DMS114 treated with DMSO at 0.1 percent for 48 hours (cell line): ENCODE results near the gene RTN4R.

Experiments used
- DNase-seq: peaks from one replicate; lab custom pipeline; 2025; ENCODE audit not compliant: unreplicated experiment; lab: John Stamatoyannopoulos, UW

RTN4R gene

DNA sequence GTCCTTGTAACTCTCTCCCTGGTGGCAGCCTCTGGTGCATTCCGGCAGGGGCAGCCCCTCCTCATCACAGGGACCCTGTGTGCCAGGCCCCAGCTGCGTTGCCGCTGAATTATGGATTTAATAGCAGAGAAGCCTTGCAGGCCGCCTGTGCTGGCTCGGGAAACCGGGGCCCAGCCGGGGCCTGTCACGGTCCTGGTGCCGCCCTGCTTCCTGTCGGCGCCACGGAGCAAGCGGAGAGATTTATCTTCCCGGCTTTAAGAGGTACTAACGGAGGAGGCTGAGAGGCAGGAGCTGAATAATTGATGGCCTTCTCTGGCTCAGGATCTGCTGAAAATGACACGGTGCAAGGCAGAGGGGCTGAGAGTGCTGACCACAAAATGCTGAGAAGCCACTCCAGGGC lies 63.3 kb downstream of the RTN4R start:
- no peak for DNase-seq

DNA sequence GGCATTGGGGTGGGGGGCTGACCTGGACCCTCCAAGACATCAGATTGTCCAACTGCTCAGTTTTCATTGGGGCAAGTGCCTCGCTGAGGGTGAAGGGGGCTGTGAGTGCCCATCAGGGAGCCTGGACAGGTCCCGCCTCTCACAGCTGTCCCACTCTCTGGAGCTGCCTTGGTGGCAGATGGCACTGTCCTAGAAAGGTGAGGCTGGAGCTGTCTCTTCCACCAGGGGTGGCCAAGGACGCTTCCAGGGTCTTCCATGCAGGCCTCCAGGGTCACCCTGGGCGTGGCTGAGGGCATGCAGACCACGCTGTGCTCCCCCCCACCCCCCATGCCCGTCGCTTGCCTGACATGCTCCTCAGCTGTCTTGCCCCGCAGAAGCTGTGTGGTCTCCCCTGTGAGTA lies 63.8 kb downstream of the RTN4R start:
- DNase-seq = no peak

DNA sequence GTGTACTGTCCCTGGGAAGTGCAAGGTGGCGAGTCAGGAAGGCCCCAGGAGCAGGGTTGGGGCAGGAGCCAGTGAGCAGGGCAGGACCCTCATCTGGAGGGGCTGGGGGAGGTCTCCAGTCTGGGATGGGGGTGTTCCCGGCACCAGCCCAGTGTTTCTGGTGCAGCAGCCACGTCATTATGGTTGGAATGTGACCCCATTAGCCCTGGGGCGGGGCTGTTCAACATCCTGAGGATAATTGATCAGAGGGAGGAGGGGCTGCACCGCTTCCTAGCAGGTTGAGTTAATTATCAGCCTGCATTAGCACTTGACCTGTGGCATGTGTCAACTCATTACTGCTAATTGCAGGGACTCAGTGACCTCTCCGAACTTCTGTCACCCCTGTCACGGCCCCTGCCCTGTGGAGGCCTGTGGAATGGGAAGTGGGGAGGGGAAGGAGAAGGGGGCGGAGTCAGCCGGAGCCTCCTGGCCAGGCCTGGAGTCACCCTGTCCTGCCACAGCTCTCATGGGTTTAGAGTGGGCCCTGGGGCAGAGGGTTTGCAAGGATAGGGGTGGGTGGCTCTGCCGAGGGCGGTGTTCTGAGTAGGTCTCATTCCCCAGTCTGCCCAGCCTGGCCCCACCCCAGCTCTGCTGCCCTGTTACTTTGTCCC lies 64.4 kb downstream of the RTN4R start:
- no peak for DNase-seq

DNA sequence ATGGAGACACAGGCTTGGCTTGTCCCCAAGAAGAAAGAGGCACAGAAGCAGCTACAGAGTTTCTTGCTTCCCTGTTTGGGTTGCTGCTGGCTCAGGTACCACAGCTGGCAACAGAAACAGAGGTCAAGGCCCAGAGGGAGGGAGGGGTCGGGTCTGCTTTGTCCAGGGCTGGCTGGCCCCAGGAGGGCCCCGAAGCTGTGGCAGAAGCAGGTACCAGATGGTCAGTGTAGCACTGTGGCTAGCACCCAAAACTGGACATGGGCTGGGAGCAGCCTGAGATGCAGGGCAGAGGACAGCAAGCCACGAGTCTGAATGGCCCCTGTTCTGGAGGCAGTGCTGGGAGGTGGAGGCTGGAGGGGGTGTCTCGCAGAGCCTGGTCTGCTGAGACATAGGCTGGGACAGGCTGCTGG lies 65.0 kb downstream of the RTN4R start:
- DNase-seq = no peak

DNA sequence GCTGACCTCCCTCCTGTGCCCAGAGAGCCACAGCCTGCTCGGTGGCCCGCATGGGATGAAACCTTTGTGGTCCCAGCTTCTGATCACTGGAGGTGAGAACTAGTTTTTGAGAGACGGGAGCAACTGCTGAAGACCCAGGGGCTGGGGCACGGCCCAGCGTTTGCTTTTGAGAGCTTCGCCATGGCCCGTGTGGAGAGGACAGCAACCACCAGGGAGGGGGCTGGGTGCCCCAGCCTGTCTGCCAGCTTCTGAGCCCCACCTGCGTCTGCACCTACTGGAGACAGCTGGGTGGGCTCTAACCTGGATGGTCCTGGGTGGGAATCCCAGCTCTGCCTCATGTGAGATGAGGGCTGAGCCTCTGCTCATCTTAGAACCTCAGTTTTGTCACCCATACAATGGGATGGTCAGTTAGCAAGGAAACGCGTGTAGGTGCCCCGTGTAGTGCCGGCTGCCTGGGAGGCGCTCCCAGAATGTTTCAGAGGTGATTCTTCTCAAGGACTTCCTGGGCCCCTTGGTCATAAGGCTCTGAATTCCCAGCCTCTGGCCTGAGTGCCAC lies 66.2 kb downstream of the RTN4R start:
- DNase-seq = no peak

DNA sequence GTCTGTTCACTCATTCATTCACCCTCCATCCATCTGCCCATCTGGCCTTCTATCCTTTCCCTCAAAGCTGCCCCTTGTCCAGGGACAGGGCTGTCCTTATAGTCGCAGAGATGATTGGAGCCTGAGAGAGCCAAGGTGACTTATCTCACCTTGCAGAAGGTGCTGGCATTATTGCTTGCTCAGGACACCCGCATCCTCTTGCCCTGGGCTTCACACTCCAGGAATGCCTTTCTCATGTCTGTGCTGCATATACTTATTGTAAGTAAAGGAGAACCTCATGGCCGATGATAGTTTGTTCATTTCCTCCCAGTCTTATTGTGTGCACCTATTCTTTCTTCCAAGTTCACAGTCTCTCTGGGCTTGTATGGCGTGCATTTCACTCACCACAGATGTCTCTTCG lies 68.2 kb downstream of the RTN4R start:
- DNase-seq = no peak

DNA sequence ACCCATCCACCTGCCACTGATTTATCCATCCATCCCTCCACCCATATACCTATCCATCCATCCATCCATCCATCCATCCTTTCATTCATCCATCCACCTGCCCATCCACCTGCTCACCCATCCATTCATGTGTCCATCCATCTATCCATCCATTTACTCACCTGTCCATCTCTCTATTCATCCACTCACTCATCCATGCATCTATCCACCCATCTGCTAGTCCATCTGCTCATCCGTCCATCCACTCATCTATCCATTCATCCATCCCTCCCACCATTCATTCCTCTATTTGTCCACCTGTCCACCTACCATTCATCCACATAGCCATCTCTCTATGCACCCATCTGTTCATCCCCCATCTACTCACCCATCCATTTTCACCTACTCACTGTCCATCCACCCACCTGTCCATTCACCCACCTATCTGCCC lies 68.7 kb downstream of the RTN4R start:
- DNase-seq = no peak

DNA sequence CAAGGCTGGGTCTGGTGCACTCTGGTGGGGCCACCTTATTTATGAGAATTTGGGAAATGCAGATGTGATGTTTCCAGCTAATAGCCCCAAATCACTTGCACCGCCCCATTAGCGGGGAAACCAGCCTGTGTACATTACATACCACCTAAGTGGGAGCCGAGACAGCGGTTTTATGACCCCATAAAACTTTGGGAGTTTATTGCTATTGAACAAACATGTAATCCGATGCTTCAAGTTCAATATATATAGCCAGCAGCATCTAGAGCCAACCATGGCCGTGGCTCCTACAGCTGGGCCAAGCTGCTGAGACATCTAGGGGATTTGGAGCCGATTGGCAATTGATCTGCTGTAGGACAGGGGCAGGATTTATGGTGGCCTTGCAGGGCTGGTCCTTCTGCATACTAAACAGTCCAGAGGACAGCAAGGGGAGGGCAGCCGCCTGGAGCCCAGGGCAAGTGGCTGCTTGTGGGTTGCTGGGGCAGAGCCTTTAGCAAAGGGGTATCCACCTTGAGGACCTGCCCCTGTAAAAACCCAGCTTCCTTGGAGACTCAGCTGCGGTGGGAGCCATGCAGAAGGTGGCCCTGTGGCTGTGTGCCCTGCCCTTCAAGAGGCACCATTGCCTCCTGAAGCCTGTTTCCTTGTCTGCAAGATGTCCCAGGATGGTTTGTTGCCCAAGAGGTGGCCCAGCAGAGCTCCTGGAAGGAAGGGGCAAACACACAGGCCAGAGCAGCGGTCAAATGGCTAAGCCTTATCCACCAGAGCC lies 69.4 kb downstream of the RTN4R start:
- no peak for DNase-seq

DNA sequence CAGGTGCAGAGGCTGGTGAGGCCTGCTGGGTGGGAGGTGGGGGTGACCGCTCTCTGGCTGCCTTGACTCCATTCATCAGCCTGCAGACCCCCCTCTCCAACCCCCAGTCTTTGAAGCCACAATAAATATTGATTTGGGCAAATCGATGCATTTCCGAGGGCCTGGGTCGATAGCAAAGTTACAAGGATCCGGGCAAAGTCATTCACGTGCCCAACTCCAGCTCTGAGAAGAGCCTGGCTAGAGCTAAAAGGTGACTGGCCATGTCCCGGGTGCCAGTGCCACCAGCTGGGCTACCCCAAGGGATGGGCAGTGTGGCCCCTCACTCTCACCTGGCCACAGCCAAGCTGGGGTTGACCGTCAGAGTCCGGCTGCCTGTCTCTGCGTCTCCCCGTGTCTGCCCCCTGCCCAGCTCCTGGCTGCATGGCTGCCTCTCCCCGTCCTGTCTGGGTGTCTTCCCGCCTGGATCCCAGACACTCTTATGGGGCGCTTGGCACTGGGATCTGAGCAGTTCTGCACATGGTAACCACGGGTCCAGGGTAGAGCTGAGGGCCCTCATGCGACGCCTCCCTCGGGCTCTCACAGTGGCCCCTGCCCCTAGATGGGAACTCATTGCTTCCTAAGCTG lies 70.6 kb downstream of the RTN4R start:
- no peak for DNase-seq

DNA sequence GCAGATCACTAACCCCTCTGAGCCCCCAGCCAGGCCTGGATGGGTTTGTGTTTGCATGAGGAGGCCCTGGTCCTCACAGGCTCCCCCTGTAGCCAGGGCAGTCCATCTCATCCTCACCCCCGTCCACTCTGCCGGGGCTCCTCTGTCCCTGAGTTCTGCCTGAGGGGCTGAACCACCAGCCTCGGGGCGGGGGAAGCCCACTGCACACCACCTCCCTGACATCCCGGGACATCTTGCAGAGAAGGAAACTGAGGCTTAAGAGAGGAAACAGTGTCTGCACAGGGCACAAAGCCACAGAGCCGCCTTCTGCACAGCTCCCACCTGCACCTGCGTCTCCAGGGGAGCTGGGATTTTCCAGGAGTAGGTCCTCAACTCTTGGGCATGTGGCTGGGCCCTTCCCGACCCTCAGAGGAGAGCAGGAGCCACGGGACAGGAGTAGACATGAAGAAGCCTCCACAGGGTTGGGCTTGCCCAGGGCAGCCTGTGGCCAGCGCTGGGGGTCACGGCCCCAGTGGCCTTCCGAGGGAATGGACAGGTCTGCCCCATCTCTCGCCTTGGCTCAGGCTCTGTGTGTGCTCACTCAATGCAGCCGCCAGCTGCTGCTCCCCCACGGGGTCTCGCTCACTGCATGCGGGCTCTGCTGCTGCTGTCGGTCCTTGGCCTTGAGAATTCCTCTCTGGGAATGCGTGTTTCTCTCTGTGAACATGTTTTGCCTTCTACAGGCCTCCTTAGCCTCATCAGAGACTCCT lies 71.8 kb downstream of the RTN4R start:
- no peak for DNase-seq

DNA sequence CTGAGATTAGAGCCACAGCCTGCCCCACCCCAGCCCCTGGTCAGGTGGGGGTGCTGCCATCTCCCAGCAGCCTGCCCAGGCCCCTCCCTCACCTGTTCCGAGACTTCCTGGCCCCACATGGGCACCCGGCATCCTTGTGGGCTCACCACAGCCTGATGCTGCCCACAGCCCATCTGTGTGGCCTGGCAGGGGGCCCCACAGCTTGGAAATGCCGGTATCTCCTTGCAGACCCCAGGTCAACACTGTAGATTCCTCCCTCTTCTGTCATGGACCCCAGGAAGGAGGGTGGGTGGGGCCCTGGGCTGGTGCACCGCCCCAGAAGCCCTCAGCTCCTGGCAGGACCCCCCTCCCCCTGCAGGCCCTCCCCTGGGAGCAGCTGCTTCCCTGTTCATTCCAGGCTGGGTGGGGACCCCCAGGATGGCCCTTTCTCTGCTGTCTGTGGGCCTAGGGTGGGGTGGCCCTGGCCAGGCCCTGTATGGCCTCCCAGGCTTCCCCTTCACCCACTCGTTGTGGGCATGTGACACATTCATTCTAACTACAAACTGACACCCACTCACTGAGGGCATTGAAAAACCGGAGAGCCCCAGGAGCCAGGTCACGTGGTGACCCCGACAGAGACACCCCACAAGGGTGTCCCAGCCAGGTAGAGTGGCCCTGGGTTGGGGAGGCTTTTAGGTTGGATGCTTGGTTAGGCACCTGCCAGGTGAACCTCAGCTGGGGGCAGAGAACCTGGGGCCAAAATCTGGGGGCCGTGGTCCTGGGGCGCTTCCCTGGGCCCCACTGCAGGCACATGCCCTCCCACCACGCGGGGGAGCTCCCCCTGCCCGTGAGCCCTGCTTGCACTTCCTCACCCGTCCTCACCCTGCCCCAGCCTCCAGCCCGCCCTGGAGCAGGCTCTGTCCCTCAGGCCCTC lies 73.2 kb downstream of the RTN4R start:
- no peak for DNase-seq

DNA sequence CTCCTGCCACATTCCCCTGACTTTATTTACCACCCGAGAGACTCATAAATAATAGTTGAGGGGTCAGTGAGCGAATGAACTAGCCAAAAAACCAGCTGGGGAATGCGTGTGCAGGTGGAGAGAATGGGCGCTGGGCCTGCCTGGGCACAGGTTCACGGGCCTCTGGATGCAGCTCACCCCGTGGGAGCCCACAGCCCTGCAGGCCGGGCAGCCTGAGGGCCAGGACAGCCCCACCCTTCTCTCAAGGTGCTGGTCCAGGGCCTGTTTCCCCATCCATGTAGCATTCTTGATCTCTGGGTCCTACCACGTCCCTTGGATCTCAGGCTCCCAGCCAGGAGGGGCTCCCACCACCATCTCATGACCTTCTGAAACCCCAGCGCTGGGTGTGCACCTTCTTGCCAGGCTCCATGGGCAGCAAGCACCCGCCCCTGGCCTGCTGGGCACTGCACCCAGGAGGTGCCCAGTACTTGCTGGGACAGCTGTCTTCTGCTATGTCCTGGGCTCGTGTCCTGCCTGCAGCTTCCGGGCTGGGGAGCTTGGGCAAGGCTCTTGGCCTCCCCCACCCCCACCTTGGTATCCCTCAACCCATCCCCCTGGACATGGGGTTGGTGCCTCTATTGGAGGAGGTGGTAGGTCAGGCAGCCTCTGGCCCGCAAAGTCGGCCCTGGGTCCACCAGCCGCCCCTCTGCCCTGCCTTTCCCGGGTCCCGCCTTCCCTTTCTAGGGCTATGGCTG lies 74.2 kb downstream of the RTN4R start:
- DNase-seq = no peak

DNA sequence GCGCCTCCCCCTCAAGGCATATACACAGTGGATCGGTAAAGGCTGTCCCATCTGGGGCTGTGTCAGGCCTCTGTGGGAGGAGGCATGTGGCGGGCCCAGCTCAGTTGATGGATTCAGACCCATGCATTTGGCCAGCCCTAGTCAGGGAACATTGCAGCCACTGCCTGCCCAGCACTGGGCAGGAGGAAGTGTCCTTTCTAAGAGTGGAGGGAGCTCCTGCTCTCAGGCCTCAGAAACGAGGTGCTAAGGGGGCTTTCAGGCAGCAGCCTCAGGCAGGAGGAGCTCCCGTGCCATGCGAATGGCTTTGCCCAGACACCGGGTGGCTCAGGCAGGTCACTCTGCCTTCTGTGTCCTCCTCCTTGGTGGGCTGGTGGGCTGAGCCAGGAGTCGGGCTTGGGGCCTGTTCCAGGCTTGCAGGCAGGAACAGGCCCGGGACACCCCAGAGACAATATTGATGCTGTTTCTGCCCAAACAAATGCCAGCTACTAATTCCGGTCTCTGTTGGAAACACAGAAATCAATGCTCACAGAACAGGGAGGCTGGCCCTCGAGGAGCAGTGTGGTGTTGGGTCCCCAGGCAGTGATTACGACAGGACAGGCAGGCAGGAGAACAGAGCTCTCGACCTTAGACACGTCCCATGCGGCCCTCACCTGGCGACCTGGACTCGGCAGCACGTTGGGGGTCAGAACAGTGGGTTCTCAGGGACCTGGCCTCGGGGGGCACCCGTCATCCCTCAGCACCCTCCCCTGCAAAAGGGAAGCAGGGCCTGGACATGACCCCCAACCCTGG lies 75.0 kb downstream of the RTN4R start:
- no peak for DNase-seq

DNA sequence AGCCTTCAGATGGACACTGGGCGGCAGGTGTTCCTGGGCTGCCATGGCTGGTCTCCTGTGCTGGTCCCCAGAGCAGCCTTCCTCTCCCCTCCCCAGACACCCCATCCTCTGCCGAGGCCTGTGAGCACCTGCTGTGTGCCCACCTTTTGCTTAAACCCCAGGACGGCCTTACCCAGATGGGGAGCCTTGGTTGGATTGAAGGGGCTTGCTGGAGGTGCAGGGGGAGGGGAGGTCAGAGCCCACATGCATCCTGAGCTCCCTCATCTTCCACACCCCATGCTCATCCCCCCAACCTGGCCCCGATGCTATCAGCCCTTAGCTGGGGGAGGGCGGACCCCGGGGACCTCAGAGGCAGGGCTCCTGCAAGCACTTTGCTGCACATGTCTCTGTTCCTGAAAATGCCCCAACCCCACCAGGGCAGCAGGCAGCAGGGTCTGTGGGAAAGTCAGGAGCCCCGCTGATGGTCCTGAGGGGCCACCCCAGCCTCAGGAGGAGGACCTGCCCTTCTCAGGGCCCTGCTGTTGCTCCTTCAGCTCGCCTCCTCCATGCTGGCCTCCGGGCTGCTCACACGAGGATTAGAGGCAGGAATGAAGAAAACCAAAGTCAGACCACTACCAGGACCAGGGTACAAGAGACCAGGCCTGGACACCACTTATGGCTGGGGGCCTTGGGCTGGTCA lies 75.7 kb downstream of the RTN4R start:
- DNase-seq = no peak

DNA sequence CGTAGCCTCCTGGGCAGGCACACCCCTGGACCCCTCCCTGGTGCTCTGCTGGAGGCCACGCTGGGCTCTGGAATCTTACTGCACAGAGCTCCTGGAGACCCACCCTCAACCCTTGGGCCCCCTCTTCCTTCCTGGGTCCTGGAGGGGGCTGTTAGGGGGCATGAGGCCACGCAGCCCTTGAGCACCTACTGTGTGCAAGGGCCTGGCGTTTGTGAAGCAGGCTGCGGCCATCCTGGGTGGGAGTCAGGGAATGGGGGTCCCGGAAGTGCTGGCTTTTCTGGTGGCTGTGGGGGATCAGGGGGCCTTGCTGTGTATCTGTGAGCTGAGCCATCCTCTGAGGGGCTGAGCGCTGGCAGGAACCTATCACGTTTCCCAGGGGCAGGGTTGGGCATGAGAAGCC lies 76.3 kb downstream of the RTN4R start:
- no peak for DNase-seq
